HG03442 (cell line): ENCODE data around the gene ICAM5.

Experiments used
- ATAC-seq: cut with Tn5 transposase; IDR thresholded peaks from one replicate; pipeline ENCODE4 v1.9.1; 2021; ENCODE audit warnings: mild to moderate bottlenecking, moderate library complexity; ENCODE audit not compliant: unreplicated experiment

Gene ICAM5

DNA sequence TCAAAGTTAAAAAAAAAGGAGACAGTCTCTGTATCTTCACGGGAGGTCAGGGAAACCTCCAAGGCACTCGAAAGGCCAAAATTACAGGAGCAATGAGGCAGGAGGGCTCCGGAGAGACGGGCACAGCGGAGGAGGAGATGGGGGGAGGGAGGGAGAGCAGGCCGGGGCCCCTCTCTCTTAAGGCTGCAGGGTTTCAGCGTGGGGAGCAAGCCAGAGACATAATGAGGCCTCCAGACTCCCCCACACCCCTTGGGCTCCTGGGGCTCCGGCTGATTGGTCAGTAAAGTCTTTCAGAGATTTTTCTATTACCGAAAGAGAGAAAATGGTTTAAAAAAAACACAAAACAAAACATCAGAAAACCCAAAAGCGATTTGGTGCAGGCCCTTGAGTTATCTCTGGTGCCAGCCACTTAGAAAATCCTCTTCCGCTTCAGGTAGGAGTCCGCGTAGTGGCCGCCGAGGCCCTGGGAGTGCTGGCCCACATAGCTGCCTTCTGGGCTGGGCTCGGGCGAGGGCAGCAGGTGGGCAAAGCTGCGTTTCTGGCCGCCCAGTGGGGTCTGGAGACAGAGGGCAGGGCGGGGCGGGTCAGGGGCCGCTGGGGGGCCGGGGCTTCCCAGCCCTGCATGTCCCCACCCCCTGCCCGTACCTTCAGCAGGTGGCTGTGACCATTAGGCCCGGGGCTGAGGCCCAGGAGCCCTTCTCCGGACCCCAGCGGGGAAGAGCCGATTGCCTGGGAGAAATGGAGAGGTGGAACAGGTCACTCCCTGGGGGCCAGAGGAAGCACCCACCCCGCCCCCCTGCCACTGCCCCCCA is 27.5 kb downstream of the ICAM5 start:
- ATAC-seq = no peak

DNA sequence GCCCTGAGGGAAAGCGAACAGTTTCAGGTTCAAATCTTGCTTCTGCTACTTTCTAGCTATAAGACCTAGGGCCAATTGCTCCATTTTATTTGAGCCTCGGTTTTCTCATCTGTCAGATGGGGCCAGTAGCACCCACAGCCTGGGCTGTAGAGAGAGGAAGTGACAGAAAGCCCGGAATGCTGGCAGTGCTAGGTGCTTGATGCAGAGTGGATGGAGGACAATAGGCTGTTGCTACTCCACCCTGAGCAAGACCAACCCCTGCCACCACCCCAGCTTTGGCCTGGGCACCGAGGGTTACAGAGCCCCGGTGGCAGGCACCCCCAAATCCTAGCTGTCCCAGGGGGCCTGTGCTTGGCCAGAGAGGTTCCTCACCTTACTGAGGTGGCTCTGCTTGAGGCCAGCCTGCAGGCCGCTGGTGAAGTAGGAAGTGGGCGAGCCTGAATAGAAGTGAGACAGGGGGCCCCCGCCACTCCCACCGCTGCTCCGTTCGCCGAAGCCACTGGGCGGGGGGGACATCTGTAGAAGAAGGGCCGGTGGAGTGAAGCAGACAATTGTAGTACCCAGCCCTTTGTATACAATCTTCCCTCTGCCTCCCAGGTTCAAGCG is 28.2 kb downstream of the ICAM5 start:
- no peak for ATAC-seq

DNA sequence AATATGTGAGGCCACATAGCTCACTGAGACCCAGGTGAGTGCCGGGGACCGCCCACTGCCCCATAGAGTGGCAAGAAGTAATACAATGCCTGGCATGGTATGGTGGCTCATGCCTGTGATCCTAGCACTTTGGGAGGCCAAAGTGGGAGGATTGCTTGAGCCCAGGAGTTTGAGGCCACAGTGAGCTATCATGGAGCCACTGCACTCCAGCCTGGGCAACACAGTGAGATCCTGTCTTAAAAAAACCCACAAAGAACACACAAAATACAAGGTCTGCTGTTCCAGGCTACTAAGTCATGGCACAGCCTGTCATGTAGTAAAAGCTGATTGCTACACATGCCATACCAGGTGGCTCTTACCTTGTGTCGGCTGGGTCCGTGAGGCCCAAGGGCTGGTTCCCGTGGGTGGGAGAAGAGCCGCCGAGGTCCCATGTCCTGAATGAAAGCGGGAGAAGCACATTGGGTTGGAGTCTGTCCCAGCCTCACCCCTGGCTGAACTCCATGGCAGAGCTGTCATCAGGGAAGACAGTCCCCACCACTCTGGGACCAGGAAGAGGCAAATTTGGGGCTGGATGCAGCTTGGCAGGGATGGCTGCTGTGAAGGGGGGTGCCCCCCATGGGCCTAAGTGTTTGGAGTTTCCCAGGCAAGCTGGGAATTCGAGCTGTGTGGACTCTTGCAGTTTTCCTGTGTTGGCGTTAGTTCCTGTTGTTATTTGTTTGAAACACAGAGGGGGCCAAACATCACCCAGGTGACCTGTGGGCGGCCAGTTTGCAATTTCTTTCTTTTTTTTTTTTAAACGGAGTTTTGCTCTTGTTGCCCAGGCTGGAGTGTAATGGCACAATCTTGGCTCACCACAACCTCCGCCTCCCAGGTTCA is 29.3 kb downstream of the ICAM5 start:
- no peak for ATAC-seq

GRCh38 chr19:10320602-10321416 is 31.1 kb downstream of the ICAM5 start:
- ATAC-seq = no peak

GRCh38 chr19:10321417-10321797 is 31.7 kb downstream of the ICAM5 start:
- ATAC-seq = no peak

- ATAC-seq = no peak
Measured at GRCh38 chr19:10321874-10322835, 32.4 kb downstream of the ICAM5 start.

GRCh38 chr19:10325732-10326131 is 36.0 kb downstream of the ICAM5 start:
- no peak for ATAC-seq

DNA sequence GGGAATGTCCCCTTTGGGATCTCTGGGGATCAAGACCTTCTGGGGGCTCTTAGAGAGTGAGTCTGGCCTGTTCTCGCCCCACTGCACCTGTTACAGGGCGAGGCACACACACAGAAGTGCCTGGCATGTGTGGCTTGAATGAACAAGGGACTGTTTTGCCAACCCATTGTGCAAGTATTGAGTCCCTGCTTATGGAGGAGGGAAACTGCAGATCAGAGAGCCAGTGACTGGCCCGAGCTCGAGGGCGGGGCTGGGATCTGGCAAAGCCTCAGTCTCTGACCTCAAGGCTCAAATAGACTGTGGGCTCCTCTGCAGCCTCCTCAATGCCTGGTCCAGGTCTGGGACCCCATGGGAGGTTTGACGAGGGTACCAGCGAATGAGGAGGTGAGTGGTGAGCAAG is 38.0 kb downstream of the ICAM5 start:
- ATAC-seq = no peak

DNA sequence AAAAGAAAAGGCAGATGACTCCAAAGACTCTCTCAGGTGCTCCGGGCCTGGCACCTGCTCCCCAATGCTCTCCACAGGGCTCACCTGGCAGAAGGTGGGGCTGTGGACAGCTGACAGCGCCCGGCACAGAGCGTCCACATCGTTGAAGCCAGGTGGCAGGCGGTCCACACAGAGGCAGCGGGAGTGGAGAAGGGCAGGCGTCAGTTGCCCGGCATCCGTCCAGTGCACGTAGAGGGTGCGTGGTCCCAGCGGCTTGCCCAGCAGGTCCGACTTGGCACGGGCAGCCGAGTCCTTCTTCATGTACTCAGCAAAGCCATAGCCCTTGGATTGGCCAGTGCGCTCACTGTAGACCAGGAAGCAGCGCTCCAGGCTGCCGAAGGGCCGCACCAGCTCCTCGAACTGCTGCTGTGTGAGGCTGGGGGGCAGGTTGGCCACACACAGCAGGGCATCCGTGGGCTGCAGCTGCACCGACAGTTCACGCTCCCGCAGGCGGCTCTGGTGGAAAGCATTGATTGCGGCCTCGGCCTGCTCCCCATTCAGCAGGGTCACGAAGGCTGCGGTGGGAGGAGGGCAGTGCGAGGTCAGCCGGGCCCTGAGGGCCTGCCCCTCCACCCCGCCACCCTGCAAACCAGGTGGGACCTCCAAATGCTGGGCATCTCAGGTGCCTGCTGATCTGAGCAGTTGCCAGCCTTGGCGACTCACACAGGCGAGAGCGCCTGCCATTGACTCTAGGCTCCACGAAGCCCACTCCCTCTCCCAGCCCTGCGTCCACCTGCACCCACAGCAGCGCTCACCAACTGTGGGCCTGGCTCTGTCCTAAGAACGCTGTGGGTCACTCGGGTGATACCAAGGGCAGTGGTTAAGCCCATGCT is 39.0 kb downstream of the ICAM5 start:
- ATAC-seq = no peak

- no peak for ATAC-seq
Measured at GRCh38 chr19:10329555-10329954, 39.8 kb downstream of the ICAM5 start.

DNA sequence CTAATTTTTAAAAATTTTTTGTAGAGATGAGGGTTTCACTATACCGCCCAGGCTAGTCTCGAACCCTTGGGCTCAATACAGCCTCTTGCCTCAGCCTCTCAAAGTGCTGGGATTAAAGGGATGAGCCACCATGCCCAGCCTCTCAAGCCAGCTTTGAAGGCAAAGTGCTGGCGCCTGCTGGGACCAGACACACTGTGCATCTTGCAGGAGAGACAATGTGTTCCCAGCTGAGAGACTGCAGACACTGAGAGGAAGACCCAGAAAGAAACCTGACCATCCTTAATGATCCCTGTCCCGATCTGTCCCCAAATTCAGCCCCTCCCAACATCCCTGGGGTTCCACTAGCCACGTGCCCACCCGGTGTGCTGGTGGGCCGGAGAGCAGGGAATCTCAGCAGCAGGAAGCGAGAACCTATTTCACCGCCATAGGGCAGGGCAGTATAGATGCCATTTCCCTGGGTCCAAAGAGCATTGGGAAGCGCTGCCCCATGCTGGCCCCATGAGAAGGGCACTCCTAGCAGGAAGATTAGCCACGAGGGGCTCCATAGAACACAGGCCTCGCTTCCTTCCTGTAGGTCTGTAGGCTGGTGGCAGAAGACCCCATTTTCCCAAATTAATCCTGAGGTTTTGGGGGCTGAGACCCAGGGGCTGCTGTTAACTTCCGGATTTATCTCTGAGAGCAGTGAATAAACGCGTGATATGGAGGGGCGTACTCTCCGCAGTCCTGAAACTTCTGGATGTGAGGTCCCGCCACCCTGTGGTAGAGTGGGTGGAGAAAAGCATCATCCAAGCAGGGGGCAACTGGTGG is 42.6 kb downstream of the ICAM5 start:
- no peak for ATAC-seq

DNA sequence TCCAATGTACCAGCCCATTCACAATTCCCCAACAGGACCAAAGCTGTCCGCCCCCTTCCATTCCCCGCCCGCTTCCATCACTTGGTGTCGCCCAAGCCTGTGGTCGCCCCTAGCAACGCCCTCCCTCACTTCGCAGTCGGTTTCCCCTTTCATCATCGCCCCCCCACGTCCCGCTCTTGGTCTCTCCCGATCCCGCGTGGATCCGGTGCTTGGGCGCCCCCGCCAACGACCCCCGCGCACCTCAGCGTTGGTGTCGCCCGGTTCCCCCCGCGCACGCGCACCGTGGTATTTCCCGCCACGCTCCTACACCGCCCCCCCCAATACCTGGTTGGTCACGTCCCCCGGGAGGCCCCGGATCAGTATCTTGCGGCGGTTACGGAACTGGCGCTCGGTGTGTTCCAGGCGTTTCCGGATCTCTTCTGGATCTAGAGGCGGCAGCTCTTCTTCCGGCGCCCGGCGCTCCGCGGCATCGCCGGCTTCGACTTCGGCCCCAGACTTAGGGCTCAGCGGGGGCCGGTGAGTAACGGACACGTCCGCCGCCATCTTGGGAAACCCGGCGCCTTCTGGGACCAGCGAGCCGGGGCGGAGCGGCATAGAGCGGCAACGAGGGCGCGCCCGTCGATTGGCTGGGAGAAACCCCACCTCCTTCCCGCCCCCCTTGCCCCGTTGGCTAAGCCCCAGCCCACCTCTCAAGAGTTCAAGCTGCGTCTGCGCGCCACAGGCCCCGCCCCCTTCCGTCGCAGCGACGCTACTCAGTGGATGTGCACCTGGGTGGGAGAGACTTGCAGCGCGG is 43.4 kb downstream of the ICAM5 start, which contains the start of gene RAVER1:
Gene RAVER1, minus strand, starts transcription at position 565 of the 793 bp plus-strand sequence. Its CDS starts 22 bp downstream, at position 543.
- ATAC-seq = peak; percentile 85

- ATAC-seq = no peak
Measured at GRCh38 chr19:10333758-10334587, 44.2 kb downstream of the ICAM5 start.

- no peak for ATAC-seq
Measured at GRCh38 chr19:10334588-10335351, 45.0 kb downstream of the ICAM5 start.

GRCh38 chr19:10335352-10335985 is 45.7 kb downstream of the ICAM5 start:
- ATAC-seq = no peak
